IPS-NIHi7 (cell line): Measurements from ENCODE around the gene PCSK5.

ENCODE experiments used
- DNase-seq: peaks from one replicate; pipeline ENCODE4 v3.0.0; 2012; ENCODE audit warnings: mixed read lengths; ENCODE audit errors: extremely low spot score

PCSK5 gene

DNA sequence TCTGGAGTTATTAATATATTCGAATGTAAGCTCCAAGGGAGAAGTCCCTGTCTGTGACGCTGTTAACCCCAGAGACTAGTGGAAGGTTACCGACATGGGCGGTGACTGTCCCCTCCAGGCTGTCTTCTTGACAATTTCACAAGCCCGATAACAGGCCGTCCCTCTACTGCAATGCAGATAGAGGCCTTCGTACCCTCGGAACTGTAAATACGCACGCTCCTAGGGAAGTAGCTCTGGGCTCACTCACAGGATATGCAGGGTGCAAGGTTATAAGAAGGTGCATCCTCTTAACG lies 504.4 kb downstream of the PCSK5 start:
- DNase-seq = peak; percentile 56

DNA sequence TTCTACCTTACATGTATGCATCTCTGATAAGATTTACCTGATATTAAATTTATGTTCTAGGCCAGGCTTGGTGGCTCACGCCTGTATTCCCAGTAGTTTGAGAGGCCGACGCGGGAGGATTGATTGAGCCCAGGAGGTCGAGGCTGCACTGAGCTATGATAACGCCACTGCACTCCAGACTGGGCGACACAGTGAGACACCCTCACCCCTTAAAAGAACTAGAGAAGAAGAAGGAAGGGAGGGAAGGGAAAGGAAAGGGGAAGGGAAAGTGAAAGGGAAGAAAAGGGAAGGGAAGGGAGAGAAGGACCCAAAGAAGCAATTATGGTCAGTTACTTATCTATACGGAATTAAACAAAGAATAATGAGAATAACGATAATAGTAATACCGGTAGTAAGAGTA lies 504.9 kb downstream of the PCSK5 start:
- DNase-seq = no peak

DNA sequence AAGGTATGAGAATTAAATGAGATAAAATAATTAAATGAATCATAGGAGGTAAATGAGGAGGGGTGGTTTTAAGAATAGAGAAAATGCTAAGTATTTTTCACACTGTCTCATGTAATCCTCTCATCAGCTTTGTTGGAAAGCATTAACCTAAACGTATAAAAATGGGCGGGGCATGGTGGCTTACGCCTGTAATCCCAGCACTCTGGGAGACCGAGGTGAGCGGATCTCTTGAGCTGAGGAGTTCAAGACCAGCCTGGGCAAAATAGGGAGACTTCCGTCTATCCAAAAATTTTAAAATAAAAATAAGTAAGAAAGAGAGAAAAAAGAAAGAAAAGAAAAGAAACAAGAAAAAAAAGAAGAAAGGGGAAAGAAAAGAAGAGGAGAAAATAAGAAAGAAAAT lies 505.7 kb downstream of the PCSK5 start:
- no peak for DNase-seq

DNA sequence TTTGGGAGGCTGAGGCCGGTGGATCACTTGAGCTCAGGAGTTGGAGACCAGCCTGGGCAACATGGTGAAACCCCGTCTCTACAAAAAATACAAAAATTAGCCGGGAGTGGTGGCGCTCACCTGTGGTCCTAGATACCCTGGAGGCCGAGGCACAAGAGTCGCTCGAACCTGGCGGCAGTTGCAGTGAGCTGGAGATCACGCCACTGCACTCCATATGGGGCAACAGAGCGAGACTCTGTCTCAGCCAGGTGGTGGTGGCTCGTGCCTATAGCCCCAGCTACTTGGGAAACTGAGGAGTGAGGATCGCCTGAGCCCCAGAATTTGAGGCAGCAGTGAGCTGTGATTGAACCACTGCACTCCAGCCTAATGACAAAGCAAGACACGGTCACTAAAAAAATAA lies 506.1 kb downstream of the PCSK5 start:
- no peak for DNase-seq

DNA sequence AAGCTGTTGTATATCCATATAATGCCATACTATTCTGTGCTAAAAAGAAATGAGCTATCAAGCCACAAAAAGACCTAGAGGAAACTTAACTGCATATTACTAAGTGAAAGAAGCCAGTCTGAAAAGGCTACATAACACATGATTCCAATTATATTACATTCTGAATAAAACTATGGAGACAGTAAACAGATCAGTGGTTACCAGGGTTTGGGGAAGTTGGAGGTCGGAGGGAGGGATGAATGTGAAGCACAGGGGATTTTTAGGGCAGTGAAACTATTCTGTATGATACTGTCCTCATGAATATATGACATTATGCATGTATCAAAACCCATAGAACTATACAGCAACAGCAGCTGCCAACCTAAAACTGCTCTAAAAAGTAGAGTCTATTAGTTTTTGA lies 509.4 kb downstream of the PCSK5 start:
- DNase-seq = no peak

DNA sequence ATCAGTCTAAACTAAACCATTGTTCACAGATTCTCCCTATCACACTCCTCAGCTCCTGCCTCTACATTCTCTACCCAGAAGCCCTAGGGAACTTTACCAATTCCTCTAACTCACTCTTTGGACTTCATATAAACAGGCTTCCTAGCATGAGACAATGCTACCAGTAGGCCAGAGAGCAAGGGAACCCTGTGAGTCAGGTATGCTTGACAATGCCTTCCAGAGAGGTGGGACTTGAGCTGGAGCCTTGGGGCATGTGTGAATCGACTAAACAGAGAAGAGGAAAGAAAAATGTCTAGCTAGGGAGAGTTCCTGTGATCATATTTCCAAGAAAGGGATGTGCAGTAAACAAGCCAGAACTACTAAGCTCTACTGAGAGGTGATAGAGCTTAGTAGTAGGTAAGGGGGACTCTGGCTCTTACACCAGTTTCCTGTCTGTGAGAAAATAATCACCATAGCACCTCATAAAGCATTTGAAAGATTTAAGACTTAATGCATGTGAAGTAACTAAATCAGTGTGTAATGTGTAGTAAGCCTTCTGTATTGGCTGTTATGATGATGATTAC lies 510.1 kb downstream of the PCSK5 start:
- DNase-seq = no peak

DNA sequence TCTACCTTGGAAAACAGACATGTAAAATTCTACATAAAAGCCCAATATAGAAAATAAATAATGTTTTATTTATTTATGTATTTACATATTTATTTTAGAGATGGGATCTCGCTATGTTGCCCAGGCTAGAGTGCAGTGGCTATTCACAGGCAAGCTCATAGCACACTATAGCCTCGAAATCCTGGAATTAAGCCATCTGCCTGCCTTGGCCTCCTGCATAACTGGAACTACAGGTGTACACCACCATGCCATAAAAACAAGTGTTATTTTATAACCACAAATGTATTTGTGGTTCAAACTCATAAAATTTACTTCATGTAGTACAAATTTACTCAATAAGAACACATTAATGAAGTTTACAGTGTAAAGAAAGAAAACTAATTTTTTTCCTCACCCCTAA lies 510.7 kb downstream of the PCSK5 start:
- DNase-seq = no peak

DNA sequence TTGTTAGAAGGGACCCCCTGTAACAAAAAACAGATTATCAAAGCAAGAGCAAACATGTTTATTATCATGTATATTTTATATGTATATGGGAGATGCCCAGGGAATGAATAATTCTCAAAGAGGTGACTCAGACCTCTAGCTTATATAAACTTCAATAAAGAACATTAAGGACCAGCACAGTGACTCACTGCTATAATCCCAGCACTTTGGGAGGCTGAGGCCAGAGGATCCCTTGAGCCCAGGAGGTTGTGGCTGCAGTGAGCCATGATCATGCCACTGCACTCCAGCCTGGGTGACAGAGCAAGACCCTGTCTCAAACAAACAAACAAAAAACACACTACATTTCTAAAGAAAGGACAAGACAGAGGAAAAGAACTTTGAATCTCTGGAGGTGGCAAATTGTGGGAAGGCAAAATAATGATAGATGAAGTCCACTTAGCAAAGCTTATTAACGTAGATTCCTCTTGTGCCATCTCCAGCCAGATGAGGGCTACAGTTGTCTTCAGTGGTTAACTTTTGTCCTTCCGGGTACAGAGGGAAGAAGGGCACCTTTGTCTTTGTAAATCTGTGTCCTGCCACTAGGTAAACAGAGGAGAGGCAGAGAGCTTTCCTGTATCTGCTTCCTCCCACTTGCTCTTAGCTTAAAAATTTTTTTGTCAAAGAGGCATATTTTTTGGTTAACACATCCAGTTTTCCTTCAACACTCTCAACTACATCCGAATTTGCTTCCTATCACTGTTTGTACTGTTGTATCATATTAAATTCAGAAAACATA lies 511.3 kb downstream of the PCSK5 start:
- DNase-seq = no peak

DNA sequence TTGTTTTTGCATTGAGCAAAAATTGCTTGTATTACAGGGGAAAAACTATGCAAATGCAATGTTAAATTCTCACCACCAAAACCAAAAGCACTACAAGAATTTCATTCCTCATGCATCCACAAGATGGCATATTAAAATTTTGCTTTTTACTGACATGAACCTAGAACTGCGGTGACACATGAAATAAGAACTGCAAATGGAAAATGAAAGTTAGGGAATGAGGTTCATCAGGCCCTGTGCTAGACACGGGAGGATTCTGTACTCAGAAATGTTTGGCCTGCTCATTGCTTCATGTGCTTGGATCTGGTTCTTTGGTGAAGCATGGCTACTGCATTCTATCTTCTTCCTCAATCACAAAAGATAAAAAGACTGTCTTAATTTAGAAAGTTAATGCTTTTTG lies 512.9 kb downstream of the PCSK5 start:
- DNase-seq = no peak

DNA sequence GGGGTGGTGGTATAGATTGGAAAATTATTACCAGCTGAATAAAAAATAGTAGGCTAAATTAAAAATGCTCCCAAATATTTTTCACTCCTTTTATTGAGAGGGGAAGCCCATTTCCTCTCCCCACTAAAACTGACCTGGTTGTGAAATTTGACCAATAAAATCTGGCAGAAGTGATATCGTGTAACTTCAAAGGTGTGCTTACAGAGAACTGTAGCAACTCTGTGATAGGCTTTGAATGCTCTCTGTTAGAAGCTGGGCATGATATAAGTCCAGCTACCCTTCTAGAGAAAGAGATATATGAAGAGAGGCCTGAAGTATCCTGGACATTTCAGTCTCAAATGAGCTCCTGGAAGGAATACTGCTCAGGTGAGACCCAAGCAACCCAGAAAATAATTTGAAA lies 513.9 kb downstream of the PCSK5 start:
- DNase-seq = no peak

DNA sequence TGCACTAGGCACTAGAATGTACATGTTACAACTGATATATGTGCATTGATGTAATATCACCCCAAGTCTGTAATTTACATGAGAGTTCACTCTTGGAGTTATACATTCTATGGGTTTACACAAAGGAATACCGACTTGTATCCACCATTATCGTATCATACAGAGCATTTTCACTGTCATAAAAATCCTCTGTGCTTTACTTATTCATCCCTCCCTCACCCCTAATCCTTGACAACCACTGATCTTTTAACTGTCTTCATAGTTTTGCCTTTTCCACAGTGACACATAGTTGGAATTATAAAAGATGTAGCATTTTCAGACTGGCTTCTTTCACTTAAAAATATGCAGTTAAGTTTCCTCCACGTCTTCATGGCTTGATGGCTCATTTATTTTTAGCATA lies 514.9 kb downstream of the PCSK5 start:
- DNase-seq = no peak

DNA sequence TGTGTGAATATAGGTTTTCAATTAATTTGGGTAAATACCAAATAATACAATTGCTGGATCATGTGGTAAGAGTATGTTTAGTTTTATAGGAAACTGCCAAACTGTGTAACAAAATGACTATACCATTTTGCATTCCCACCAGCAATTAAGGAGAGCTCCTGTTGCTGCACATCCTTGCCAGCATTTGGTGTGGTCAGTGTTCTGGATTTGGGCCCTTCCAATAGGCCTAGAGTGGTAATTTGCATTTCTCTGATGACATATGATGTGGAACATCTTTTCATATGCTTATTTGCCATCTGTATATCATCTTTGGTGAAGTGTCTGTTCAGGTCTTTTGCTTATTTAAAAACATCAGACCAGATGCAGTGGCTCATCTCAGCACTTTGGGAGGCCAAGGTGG lies 515.4 kb downstream of the PCSK5 start:
- DNase-seq = no peak
